GM12878 (cell line): ENCODE data around the gene MPHOSPH9. TPM values are rescaled to one million over a fixed set of nuclear protein-coding genes. Genes with fewer than 3 reads are reported as not detected.
A peak's percentile ranks its signal among the peaks of the same experiment; 100 is the strongest.

Experiments
- ATAC-seq: fragments of 200-7000 bp; cut with Tn5 transposase; 3 replicates; pipeline ENCODE4 v1.9.1; 2020; ENCODE audit warnings: mild to moderate bottlenecking, moderate library complexity
- BruUV-seq: library from RNA; stranded (reverse); fragments of 400-500 nt; replicated peaks from 2 replicates; lab custom pipeline; 2021; lab: Mats Ljungman, UMichigan
- CTCF ChIA-PET: fragments of 300-600 bp; sonication (Branson Sonifier 250); formaldehyde crosslinking; extraction: SDS; loops from one replicate; lab custom pipeline; 2021; ENCODE audit warnings: inconsistent platforms; lab: Yijun Ruan, JAX
- POLR2A ChIA-PET: fragments of 350-600 bp; formaldehyde crosslinking; extraction: SDS; loops from one replicate; lab custom pipeline; 2021; ENCODE audit warnings: inconsistent platforms; lab: Charles Lee
- RAD21 ChIA-PET: fragments of 300-600 bp; sonication (Branson Sonifier 250); formaldehyde crosslinking; loops from one replicate; lab custom pipeline; 2023; ENCODE audit warnings: antibody characterized with exemption; ENCODE audit not compliant: unreplicated experiment; lab: Charles Lee
- SMC1A ChIA-PET: fragments of 300-600 bp; sonication (Branson Sonifier 250); formaldehyde crosslinking; loops from one replicate; lab custom pipeline; 2023; ENCODE audit not compliant: unreplicated experiment, uncharacterized antibody; lab: Charles Lee
- DNase-seq: peaks from one replicate; pipeline ENCODE4 v3.0.0-alpha.2; 2011; ENCODE audit warnings: low read depth, low spot score
- FAIRE-seq: peaks from 3 replicates; lab custom pipeline; 2011; peaks lifted over from hg19 to GRCh38; lab: Jason Lieb, UNC
- H2AFZ ChIP-seq: 2 replicates; pipeline ENCODE4 v1.6.0; 2011; ENCODE audit warnings: low read depth, low read length, control low read depth; ENCODE audit not compliant: control insufficient read depth
- H3K27ac ChIP-seq: 2 replicates; pipeline ENCODE4 v1.5.1; 2011; ENCODE audit warnings: control low read depth; ENCODE audit not compliant: control insufficient read depth, insufficient read depth
- H3K27me3 ChIP-seq, 2 experiments: replicated peaks in 1 of 2; 2 replicates each; pipeline versions ENCODE4 v1.6.0 to v1.6.1; 2011; ENCODE audit warnings: low read length in 1 of 2; ENCODE audit not compliant: control insufficient read depth in 2 of 2, insufficient read depth in 2 of 2
- H3K36me3 ChIP-seq, 2 experiments: 2 replicates each; pipeline ENCODE4 v1.5.1; 2011; ENCODE audit warnings: low read length in 1 of 2; ENCODE audit not compliant: control insufficient read depth in 2 of 2, insufficient read depth in 2 of 2
- H3K4me1 ChIP-seq: 2 replicates; pipeline ENCODE4 v1.6.1; 2011; ENCODE audit warnings: mild to moderate bottlenecking, low read length, moderate library complexity, mixed read lengths; ENCODE audit not compliant: control insufficient read depth, insufficient read depth
- H3K4me2 ChIP-seq: 2 replicates; pipeline ENCODE4 v1.6.0; 2011; ENCODE audit warnings: control low read depth; ENCODE audit not compliant: control insufficient read depth, insufficient read depth
- H3K4me3 ChIP-seq: fragments of 200-600 bp; sonication (generic); 2 replicates; pipeline ENCODE4 v1.5.1; 2016
- H3K79me2 ChIP-seq: 2 replicates; pipeline ENCODE4 v1.6.0; 2011; ENCODE audit warnings: low read length; ENCODE audit not compliant: control insufficient read depth, insufficient read depth
- H3K9ac ChIP-seq: 2 replicates; pipeline ENCODE4 v1.8.0; 2011; ENCODE audit warnings: low read length, control low read depth, mixed read lengths; ENCODE audit not compliant: control insufficient read depth, insufficient read depth
- H3K9me3 ChIP-seq: replicated peaks from 3 replicates; pipeline ENCODE4 v1.5.1; 2011; ENCODE audit warnings: mild to moderate bottlenecking, low read length; ENCODE audit not compliant: control insufficient read depth, insufficient read depth
- H4K20me1 ChIP-seq: 2 replicates; pipeline ENCODE4 v1.6.0; 2011; ENCODE audit not compliant: control insufficient read depth, insufficient read depth
- CBFB ChIP-seq: IDR thresholded peaks from 2 replicates; pipeline ENCODE4 v1.6.1; 2016; ENCODE audit warnings: antibody characterized with exemption, low read depth
- PRDM15 ChIP-seq: fragments of 450-650 bp; formaldehyde crosslinking; IDR thresholded peaks from 2 replicates; pipeline ENCODE4 v1.4.0; 2020; ENCODE audit warnings: mild to moderate bottlenecking, moderate library complexity
- SUZ12 ChIP-seq: fragments of 200-600 bp; sonication (generic); IDR thresholded peaks from one replicate; pipeline ENCODE4 v1.6.1; 2018; ENCODE audit warnings: antibody characterized with exemption, mild to moderate bottlenecking; ENCODE audit not compliant: unreplicated experiment
- WRNIP1 ChIP-seq: IDR thresholded peaks from 2 replicates; pipeline ENCODE4 v1.6.1; 2011; ENCODE audit warnings: low read depth, low read length, improper control_type of control experiment, borderline replicate concordance
- WGBS: methylation state at CpG from one replicate; pipeline ENCODE4 v1.1.6; 2016; ENCODE audit warnings: low lambda C conversion rate; ENCODE audit not compliant: insufficient replicate concordance, insufficient coverage; ENCODE audit errors: missing lambda C conversion rate; 5-methylcytosine and 5-hydroxymethylcytosine counted together
- in situ Hi-C: fragments of 300-500 bp; cut with MboI; formaldehyde crosslinking; loops from 9 replicates; pipeline ENCODE4 v1.14.3; 2018; ENCODE audit warnings: mixed read lengths
- intact Hi-C: fragments of 100-400 bp; cut with micrococcal nuclease; formaldehyde crosslinking; loops from one replicate; pipeline ENCODE4 v1.14.2; 2022; ENCODE audit not compliant: unreplicated experiment
- polyA plus RNA-seq, 11 experiments: library from polyadenylated mRNA; depleted of rRNA in 4 of 11; unstranded in 6 of 11; stranded (reverse) in 5 of 11; fragments of >200 nt; fragmentation: Nextera tagmentation in 4 of 11; fragmentation: Illumina TruSeq in 1 of 11; extraction: Ambion mirVana in 4 of 11; extraction: Trizol in 1 of 11; gene quantifications; 1 replicate in 1 of 11; 2 replicates in 10 of 11; pipeline versions ENCODE4 v1.2.1 to v1.2.3, GENCODE V29; 2011 to 2016; ENCODE audit warnings: inconsistent platforms in 2 of 11, missing spikeins in 2 of 11, low read depth in 1 of 11
- total RNA-seq, 4 experiments: library from RNA; depleted of rRNA in 3 of 4; stranded (reverse); fragments of >200 nt in 3 of 4; fragmentation: Illumina TruSeq in 1 of 4; extraction: Trizol in 1 of 4; gene quantifications; 2 replicates each; pipeline versions ENCODE4 v1.2.1 to v1.2.3, GENCODE V29; 2013 to 2021

Gene MPHOSPH9
- total and polyA plus RNA-seq, 10 of the 15 experiments (the other 5 are each of a cell fraction or from before 2014, with no cell fraction given) = 11.5 to 72.2 (median 45.7) TPM

DNA sequence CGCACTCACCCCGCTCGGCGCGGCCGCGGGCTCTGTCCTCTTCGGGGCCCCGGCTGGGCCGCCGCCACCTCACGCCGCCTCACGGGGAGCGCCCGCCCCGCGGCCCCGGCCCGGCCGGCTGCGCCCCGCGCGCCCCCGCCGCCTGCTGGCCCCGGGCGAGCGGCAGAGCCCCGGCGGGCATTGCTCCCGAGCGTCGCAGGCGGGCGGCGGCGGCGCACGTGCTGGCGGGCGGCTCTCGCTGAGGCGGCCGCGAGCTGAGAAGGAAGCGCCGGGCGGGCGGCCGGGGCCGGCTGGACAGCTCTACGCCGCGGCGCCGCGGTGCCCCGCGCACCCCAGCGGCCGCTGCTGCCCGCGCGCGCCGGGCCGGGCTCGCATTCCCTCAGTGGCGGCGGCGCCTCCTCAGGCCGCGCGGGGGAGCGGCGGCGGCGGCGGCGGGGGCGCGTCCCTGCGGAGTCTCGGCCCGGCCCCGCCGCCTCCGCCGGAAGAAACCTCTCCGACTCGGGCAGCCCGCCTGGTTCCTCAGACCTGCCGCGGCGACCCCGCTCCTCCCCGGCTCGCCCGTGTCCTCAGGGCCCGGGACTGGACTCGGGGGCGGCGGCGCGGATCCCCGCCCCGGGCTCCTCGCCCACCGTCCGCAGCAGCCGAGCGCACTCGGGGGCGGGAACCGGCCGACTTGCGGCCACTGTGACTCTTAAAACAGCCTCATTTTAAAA is 82.0 kb downstream of the MPHOSPH9 start, which contains the start of gene PITPNM2 (continued):
- no peak for TF ChIP-seq PRDM15 (CRISPR knock-in tag)

DNA sequence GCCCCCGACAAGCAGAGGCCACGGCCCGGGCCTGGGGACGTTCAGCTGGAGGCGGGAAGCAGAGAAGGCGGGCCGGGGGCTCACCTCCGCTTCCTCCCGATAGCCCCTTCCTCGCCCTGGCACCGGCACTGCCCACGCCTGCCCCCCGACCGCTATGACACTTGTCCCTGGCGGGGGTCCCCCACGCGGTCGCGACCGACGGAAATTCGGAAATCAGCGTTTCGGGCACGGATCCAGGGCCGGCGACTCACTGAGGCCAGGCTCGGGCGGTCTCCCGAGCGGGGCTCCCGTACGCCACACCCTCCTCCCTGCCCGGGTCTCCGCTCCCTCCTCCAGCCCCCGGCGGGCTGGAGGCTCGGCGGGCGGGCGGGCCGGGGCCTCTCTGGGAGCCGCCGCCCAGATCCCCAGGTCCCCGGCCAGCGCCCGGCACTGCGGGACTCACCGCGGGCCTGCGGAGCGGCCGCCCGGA is 82.6 kb downstream of the MPHOSPH9 start:
- Histone ChIP-seq H2AFZ (no peak overlapping the region; the same call in none of the 2 replicates), H3K9ac (no peak overlapping the region), H3K27me3 (peaks cover 0 to 4% of the 10 kb centered on the region in 2 experiments; a peak in 1 of 4 replicates), H3K4me1 (no peaks in the 10 kb centered on the region), H3K4me3 (peak overlapping the region; percentile 32; the same call in 1 of the 2 replicates), H4K20me1 (no peaks in the 10 kb centered on the region), H3K4me2 (peak overlapping the region; percentile 77), H3K27ac (no peak overlapping the region), H3K79me2 (no peaks in the 10 kb centered on the region), H3K36me3 (no peaks in the 10 kb centered on the region; a peak in 2 of 4 replicates), H3K9me3 (no peaks in the 10 kb centered on the region)
- ATAC-seq (peak; percentile 31), DNase-seq (no peak), FAIRE-seq (no peak)
- in situ Hi-C loops = no loop called here
- WGBS = 9% methylated on average over 41 of the region's 54 CpGs
- BruUV-seq = no TSS peak
- CTCF ChIA-PET = no interaction called here
- intact Hi-C loops = no loop called here
- SMC1A ChIA-PET = no interaction called here
- POLR2A ChIA-PET = no interaction called here
- peak; percentile 89 for TF ChIP-seq SUZ12
- no peak for TF ChIP-seq CBFB
- no peak for TF ChIP-seq WRNIP1
- RAD21 ChIA-PET = no interaction called here
